Karpas-422 (cell line): ENCODE results near the gene PDE4C. TPM values are rescaled to one million over a fixed set of nuclear protein-coding genes. Genes with fewer than 3 reads are reported as not detected.

ENCODE experiments used
- DNase-seq: peaks from one replicate; pipeline ENCODE4 v3.0.0-alpha.2; 2015
- H2AFZ ChIP-seq: fragments of 200-600 bp; sonication (generic); 2 replicates; pipeline ENCODE4 v1.6.1; 2014; ENCODE audit warnings: antibody characterized with exemption, low read length, mixed read lengths
- H3K27ac ChIP-seq: fragments of 200-600 bp; sonication (generic); 2 replicates; pipeline ENCODE4 v1.5.1; 2014; ENCODE audit warnings: mild to moderate bottlenecking, low read length, moderate library complexity
- H3K27me3 ChIP-seq: fragments of 200-600 bp; sonication (generic); 2 replicates; pipeline ENCODE4 v1.6.1; 2014; ENCODE audit warnings: low read length, mixed read lengths
- H3K36me3 ChIP-seq: fragments of 200-600 bp; sonication (generic); 2 replicates; pipeline ENCODE4 v1.6.1; 2014; ENCODE audit warnings: low read length, mixed read lengths; ENCODE audit not compliant: insufficient read depth
- H3K4me1 ChIP-seq: fragments of 200-600 bp; sonication (generic); 2 replicates; pipeline ENCODE4 v1.6.1; 2014; ENCODE audit warnings: mild to moderate bottlenecking, low read length, mixed read lengths
- H3K4me2 ChIP-seq: fragments of 200-600 bp; sonication (generic); 2 replicates; pipeline ENCODE4 v1.6.1; 2014; ENCODE audit warnings: low read length, low read depth, mild to moderate bottlenecking; ENCODE audit not compliant: poor library complexity, severe bottlenecking
- H3K4me3 ChIP-seq: fragments of 200-600 bp; sonication (generic); 2 replicates; pipeline ENCODE4 v1.5.1; 2014; ENCODE audit warnings: mild to moderate bottlenecking, antibody characterized with exemption, low read length, mixed read lengths
- H3K79me2 ChIP-seq: fragments of 200-600 bp; sonication (generic); 2 replicates; pipeline ENCODE4 v1.6.1; 2014; ENCODE audit warnings: mild to moderate bottlenecking, low read length, mixed read lengths
- H3K9ac ChIP-seq: fragments of 200-600 bp; sonication (generic); 2 replicates; pipeline ENCODE4 v1.6.0; 2014; ENCODE audit warnings: low read length
- H3K9me2 ChIP-seq: fragments of 200-600 bp; sonication (generic), shearing (Covaris generic); replicated peaks from 2 replicates; pipeline ENCODE4 v1.6.0; 2014; ENCODE audit warnings: mild to moderate bottlenecking, low read length, moderate library complexity; ENCODE audit not compliant: insufficient read depth
- H3K9me3 ChIP-seq: fragments of 300-700, 200-600 bp; sonication (generic); 2 replicates; pipeline ENCODE4 v1.6.1; 2014; ENCODE audit warnings: low read length, mixed read lengths
- H4K20me1 ChIP-seq: fragments of 200-600 bp; sonication (generic); 2 replicates; pipeline ENCODE4 v1.6.1; 2014; ENCODE audit warnings: mild to moderate bottlenecking, antibody characterized with exemption, low read length, low read depth; ENCODE audit not compliant: insufficient read depth
- total RNA-seq: library from RNA; depleted of rRNA; stranded (reverse); fragments of >200 nt; shearing (Covaris generic); gene quantifications from 2 replicates; pipeline ENCODE4 v1.2.3, GENCODE V29; 2014; ENCODE audit warnings: low replicate concordance; rRNA removed

PDE4C gene
- total RNA-seq, 1 experiment from 2014 or later = not detected

DNA sequence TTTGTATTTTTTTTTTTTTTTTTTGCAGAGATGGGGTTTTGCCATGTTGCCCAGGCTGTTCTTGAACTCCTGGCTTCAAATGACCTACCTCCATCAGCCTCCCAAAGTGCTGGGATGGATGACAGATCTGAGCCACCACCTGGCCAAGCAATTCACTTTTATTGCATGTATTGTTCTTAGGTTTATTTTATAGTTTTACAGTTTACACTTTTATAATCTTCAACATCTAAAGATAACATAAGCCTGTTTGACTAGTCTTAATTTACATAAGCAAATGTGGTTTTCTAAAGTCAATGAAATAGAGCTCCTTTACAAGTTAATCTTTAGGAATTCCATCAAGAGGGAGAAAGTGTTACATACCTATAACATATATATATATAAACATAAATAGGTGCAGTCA lies 42.7 kb downstream of the PDE4C start:
- H3K4me3 ChIP-seq = no peak overlapping the region
- H3K27ac ChIP-seq = no peak overlapping the region
- H2AFZ ChIP-seq = no peak overlapping the region
- H3K79me2 ChIP-seq = no peaks in the 10 kb centered on the region
- H3K9ac ChIP-seq = no peak overlapping the region
- no peak overlapping the region for H3K4me2 ChIP-seq
- no peaks in the 10 kb centered on the region for H3K9me2 ChIP-seq
- DNase-seq = no peak
- no peaks in the 10 kb centered on the region for H3K9me3 ChIP-seq
- H3K4me1 ChIP-seq = peaks cover 27% of the 10 kb centered on the region
- H3K27me3 ChIP-seq = no peaks in the 10 kb centered on the region
- no peaks in the 10 kb centered on the region for H4K20me1 ChIP-seq
- H3K36me3 ChIP-seq = no peaks in the 10 kb centered on the region

DNA sequence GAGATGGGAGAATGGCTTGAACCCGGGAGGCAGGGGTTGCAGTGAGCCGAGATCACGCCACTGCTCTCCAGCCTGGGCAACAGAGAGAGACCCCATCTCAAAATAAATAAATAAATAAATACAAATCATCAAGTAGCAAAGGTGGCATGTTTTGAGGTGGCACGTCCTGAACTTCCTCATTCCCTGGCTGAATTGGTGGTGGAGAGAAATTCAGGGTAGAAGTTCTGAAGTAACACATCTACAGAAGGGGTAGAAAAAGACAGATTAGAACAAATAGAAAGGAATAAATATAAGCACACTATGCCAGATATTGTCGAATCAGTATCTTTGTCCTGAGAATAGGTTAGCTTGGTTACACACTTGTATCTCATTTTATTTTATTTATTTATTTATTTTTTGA lies 46.3 kb downstream of the PDE4C start:
- no peak overlapping the region for H3K4me2 ChIP-seq
- no peaks in the 10 kb centered on the region for H3K9me2 ChIP-seq
- H3K27ac ChIP-seq = no peak overlapping the region
- DNase-seq = no peak
- no peak overlapping the region for H2AFZ ChIP-seq
- no peak overlapping the region for H3K9ac ChIP-seq
- no peaks in the 10 kb centered on the region for H3K27me3 ChIP-seq
- no peaks in the 10 kb centered on the region for H3K9me3 ChIP-seq
- H3K4me1 ChIP-seq = peaks cover 16% of the 10 kb centered on the region
- H4K20me1 ChIP-seq = no peaks in the 10 kb centered on the region
- H3K4me3 ChIP-seq = no peak overlapping the region
- H3K36me3 ChIP-seq = no peaks in the 10 kb centered on the region
- H3K79me2 ChIP-seq = no peaks in the 10 kb centered on the region

DNA sequence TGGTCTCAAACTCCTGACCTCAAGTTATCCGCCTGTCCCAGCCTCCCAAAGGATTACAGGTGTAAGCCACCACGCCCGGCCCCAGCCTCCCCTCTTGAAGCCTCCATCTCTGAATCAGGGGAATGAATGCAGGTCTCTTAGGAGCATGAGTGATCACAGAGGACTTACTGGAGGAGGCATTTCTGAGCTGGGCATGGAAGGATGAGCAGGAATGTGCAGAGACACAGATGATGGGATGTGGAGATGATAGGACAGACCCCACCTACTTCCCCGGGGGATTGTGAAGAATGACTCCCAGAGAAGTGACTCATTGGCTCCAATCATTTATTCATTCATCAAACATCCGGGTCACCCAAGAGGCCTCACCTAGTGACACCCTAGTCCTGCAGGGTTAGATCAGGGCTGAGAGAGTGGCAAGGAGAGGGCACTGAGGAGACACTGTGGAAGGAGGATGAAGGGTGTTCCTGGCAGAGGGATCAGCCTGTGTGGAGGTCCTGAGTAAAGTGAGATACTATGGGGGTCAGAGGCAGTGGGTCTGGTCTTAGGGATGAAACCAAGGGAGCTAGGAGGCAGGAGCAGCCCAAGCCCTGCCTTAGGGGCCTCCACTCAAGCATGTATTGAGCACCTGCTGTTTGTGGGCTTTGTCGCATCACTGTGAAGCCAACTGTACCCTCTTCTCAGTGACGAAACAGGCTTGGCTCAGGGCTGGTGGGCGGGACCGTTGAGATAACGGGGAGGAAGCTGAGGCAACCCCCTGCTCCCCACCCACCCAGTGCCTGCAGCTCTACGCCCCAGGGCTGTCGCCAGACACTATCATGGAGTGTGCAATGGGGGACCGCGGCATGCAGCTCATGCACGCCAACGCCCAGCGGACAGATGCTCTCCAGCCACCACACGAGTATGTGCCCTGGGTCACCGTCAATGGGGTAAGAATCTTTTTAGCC lies 49.6 kb downstream of the PDE4C start:
- Histone ChIP-seq H3K4me2 (no peak overlapping the region), H3K27ac (no peak overlapping the region), H3K27me3 (no peaks in the 10 kb centered on the region), H3K9me2 (no peaks in the 10 kb centered on the region), H2AFZ (no peak overlapping the region), H3K4me1 (peaks cover 43% of the 10 kb centered on the region), H3K79me2 (no peaks in the 10 kb centered on the region), H3K9me3 (no peaks in the 10 kb centered on the region), H3K36me3 (no peaks in the 10 kb centered on the region), H4K20me1 (no peaks in the 10 kb centered on the region), H3K4me3 (no peak overlapping the region), H3K9ac (no peak overlapping the region)
- no peak for DNase-seq

DNA sequence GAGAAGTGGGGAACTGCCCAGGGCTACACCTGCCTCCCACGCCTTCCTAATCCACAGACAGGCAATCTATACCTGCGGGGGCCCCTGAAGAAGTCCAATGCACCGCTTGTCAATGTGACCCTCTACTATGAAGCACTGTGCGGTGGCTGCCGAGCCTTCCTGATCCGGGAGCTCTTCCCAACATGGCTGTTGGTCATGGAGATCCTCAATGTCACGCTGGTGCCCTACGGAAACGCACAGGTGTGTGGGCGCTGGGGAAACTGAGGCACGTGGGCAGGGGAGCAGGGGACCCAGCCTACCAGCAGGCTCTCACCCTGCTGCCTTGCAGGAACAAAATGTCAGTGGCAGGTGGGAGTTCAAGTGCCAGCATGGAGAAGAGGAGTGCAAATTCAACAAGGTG lies 51.3 kb downstream of the PDE4C start:
- H3K79me2 ChIP-seq = no peaks in the 10 kb centered on the region
- H3K4me1 ChIP-seq = peaks cover 53% of the 10 kb centered on the region
- no peaks in the 10 kb centered on the region for H3K27me3 ChIP-seq
- no peaks in the 10 kb centered on the region for H4K20me1 ChIP-seq
- H3K4me3 ChIP-seq = peak overlapping the region; percentile 76
- no peak overlapping the region for H3K27ac ChIP-seq
- no peaks in the 10 kb centered on the region for H3K9me2 ChIP-seq
- no peak overlapping the region for H2AFZ ChIP-seq
- peak overlapping the region; percentile 77 for H3K9ac ChIP-seq
- no peaks in the 10 kb centered on the region for H3K36me3 ChIP-seq
- no peaks in the 10 kb centered on the region for H3K9me3 ChIP-seq
- H3K4me2 ChIP-seq = peak overlapping the region; percentile 89
- no peak for DNase-seq

Other genes with a start within 250 kb of the PDE4C start
- 12.3 and 46.8 TPM in 2 replicates for gene ARRDC2, start 218.3 kb downstream of the PDE4C start, total RNA-seq
- gene IL12RB1, start 139.5 kb downstream of the PDE4C start, total RNA-seq = 6.1 and 9.6 TPM in 2 replicates
- gene MAST3, start 128.7 kb downstream of the PDE4C start, total RNA-seq = 7.7 and 17.9 TPM in 2 replicates
- 5.1 and 5.7 TPM in 2 replicates for gene PIK3R2, start 73.3 kb downstream of the PDE4C start, total RNA-seq
- gene IFI30, start 52.6 kb downstream of the PDE4C start, total RNA-seq = 256 and 416 TPM in 2 replicates
- gene MPV17L2, start 33.2 kb downstream of the PDE4C start, total RNA-seq = 17.0 and 24.2 TPM in 2 replicates
- gene RAB3A, start 22.4 kb downstream of the PDE4C start, total RNA-seq = 2.5 and 6.2 TPM in 2 replicates
- 0.37 and 0.87 TPM in 2 replicates for gene IQCN, start 48.0 kb upstream of the PDE4C start, total RNA-seq
- gene JUND, start 55.2 kb upstream of the PDE4C start, total RNA-seq = 69.5 and 274 TPM in 2 replicates
- gene LSM4, start 96.6 kb upstream of the PDE4C start, total RNA-seq = 198 and 359 TPM in 2 replicates
- gene PGPEP1, start 114.2 kb upstream of the PDE4C start, total RNA-seq = 10.7 and 13.6 TPM in 2 replicates
- gene GDF15, start 159.7 kb upstream of the PDE4C start, total RNA-seq = 0.97 TPM in 1 of 2 replicates, not detected in the other
- gene LRRC25, start 171.2 kb upstream of the PDE4C start, total RNA-seq = 1.6 and 2.2 TPM in 2 replicates
- 22.5 and 73.2 TPM in 2 replicates for gene SSBP4, start 193.0 kb upstream of the PDE4C start, total RNA-seq
- 4.1 and 10.0 TPM in 2 replicates for gene ISYNA1, start 211.7 kb upstream of the PDE4C start, total RNA-seq